ENCODE measurements around the gene CFP. TPM values are rescaled to one million over a fixed set of nuclear protein-coding genes. Genes with fewer than 3 reads are reported as not detected.

Gene CFP
- total RNA-seq, 1 donor from 2014 or later = 0.21 TPM

- Histone ChIP-seq H3K27me3 (ENCODE audit: control insufficient read depth, insufficient read depth, low read length) (no peaks in the 10 kb centered on the region), H3K4me3 (ENCODE audit: low read depth, low read length) (no peak overlapping the region), H3K36me3 (ENCODE audit: control insufficient read depth, insufficient read depth, low read length) (no peaks in the 10 kb centered on the region)
- no peak for TF ChIP-seq CTCF (IDR thresholded peaks at IDR 0.05; ENCODE audit: insufficient read depth, low read length, poor library complexity, severe bottlenecking)
- no peak for DNase-seq (ENCODE audit: low read depth)
These were observed 53.5 kb downstream of the CFP start for GRCh38 chrX:47576021-47576898.

- H3K36me3 ChIP-seq (ENCODE audit: control insufficient read depth, insufficient read depth, low read length) = no peaks in the 10 kb centered on the region
- H3K4me3 ChIP-seq (ENCODE audit: low read depth, low read length) = peak overlapping the region; percentile 11
- no peaks in the 10 kb centered on the region for H3K27me3 ChIP-seq (ENCODE audit: control insufficient read depth, insufficient read depth, low read length)
- no peak for TF ChIP-seq CTCF (IDR thresholded peaks at IDR 0.05; ENCODE audit: insufficient read depth, low read length, poor library complexity, severe bottlenecking)
- no peak for DNase-seq (ENCODE audit: low read depth)
These were observed 55.0 kb downstream of the CFP start for GRCh38 chrX:47574547-47575301.

- Histone ChIP-seq H3K36me3 (ENCODE audit: control insufficient read depth, insufficient read depth, low read length) (no peaks in the 10 kb centered on the region), H3K4me3 (ENCODE audit: low read depth, low read length) (peak overlapping the region; percentile 11), H3K27me3 (ENCODE audit: control insufficient read depth, insufficient read depth, low read length) (no peaks in the 10 kb centered on the region)
- no peak for DNase-seq (ENCODE audit: low read depth)
- TF ChIP-seq CTCF (IDR thresholded peaks at IDR 0.05; ENCODE audit: insufficient read depth, low read length, poor library complexity, severe bottlenecking) = no peak
These were observed 55.6 kb downstream of the CFP start for GRCh38 chrX:47574076-47574546.

- Histone ChIP-seq H3K4me3 (ENCODE audit: low read depth, low read length) (no peak overlapping the region), H3K36me3 (ENCODE audit: control insufficient read depth, insufficient read depth, low read length) (no peaks in the 10 kb centered on the region), H3K27me3 (ENCODE audit: control insufficient read depth, insufficient read depth, low read length) (no peaks in the 10 kb centered on the region)
- DNase-seq (ENCODE audit: low read depth) = no peak
- TF ChIP-seq CTCF (IDR thresholded peaks at IDR 0.05; ENCODE audit: insufficient read depth, low read length, poor library complexity, severe bottlenecking) = no peak
These were observed 56.2 kb downstream of the CFP start for GRCh38 chrX:47573341-47574075.

Other genes starting within 250 kb of the CFP start
- gene ZNF41, start 146.7 kb downstream of the CFP start, total RNA-seq = 4.1 and 4.5 TPM in 2 replicates
- gene ARAF, start 68.7 kb downstream of the CFP start, total RNA-seq = 30.2 and 41.2 TPM in 2 replicates
- gene TIMP1, start 47.5 kb downstream of the CFP start, total RNA-seq = 118 and 148 TPM in 2 replicates
- gene SYN1, start 10.1 kb downstream of the CFP start, total RNA-seq = 0.62 and 1.9 TPM in 2 replicates
- 36.0 and 39.5 TPM in 2 replicates for gene ELK1, start 20.6 kb upstream of the CFP start, total RNA-seq
- gene UXT, start 29.2 kb upstream of the CFP start, total RNA-seq = 149 and 165 TPM in 2 replicates
- 2.6 and 2.8 TPM in 2 replicates for gene ZNF81, start 207.0 kb upstream of the CFP start, total RNA-seq

All from kidney epithelial cell (primary cell).